ENCODE data around the gene NR1D2.
A peak's percentile ranks its signal among the peaks of the same experiment; 100 is the strongest.

Gene NR1D2

DNA sequence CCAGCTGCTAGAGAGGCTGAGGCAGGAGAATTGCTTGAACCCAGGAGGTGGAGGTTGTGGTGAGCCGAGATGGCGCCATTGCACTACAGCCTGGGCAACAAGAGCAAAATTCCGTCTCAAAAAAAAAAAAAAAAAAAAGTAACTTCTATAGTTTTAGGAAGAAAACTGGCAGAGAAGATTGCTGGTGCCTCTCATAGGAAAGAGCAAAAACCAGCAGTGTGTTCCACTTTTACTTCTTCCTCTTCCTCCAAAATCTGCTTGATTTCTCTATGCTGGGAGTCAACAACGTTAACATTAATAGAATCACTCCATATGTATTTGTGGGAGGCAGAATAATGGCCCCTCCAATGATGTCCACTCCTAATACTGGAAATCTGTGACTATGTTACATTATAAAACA is 12.5 kb upstream of the NR1D2 start:
- no peak for DNase-seq

GRCh38 chr3:23934253-23934652 is 10.8 kb upstream of the NR1D2 start:
- DNase-seq: no peak

GRCh38 chr3:23937296-23937695 is 7.8 kb upstream of the NR1D2 start:
- DNase-seq: no peak

- no peak for DNase-seq
These were observed 6.4 kb upstream of the NR1D2 start for GRCh38 chr3:23938688-23939087.

- DNase-seq: no peak
These were observed 4.3 kb upstream of the NR1D2 start for GRCh38 chr3:23940775-23941174.

DNA sequence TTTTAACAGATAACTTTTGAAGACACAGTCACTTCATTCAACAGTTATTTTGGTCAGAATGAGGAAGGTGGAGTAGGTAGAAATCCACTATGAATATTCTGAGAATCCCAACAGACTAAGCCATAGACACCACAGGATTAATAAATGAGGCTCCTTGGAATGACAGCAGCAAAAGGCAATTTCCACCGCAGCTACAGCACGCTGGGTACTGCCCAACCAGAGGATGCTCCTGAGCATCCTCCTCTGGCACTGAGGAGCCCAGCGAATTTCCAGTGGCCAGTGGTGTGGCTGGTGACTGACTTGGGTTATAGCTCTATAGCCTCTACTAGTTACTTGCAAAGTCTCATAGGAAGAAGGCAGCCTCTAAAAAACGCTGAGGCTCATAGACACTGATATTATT is 3.6 kb upstream of the NR1D2 start:
- DNase-seq: no peak

GRCh38 chr3:23942546-23942945 is 2.5 kb upstream of the NR1D2 start:
- DNase-seq: no peak

DNA sequence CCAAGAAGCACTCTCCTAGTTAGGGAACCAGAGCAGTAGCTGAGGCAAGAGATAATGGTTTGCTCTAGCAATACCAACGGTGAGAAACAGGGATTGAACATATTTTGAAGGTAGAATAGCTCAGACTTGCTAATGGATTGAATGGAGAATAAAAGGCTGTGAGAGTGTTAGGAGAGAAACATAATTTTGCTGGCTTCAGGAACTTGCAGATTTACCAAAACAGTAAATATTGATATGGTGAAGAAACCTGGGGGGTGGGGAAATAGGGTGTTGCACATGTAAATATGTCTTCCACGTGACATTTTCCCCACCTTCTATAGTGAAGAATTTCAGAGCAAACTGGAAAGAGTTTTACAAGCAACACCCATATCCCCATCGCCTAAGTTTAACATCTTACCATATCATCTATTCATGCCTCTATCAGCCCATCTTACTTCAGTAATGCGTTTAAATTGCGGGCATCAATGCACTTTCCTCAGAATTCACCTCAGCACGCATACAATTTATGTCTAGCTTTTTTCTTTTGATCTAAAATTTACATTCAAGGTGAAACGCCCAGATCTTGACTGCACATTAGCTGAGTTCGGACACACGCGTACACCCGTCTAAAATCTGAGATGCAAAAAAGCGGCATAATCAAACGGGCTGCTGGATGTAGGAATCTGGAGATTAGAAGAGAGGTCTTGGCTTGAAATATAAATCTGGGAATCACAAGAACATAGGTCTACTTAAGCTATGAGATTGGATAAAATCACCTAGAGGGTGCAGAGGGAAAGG is 891 bp upstream of the NR1D2 start:
- DNase-seq: no peak

- no peak for DNase-seq
These were observed 502 bp downstream of the NR1D2 start for GRCh38 chr3:23945663-23945912.

GRCh38 chr3:23945913-23946687 is 1.0 kb downstream of the NR1D2 start:
- peak; percentile 87 for DNase-seq

GRCh38 chr3:23948761-23949160 is 3.7 kb downstream of the NR1D2 start:
- DNase-seq: no peak

DNA sequence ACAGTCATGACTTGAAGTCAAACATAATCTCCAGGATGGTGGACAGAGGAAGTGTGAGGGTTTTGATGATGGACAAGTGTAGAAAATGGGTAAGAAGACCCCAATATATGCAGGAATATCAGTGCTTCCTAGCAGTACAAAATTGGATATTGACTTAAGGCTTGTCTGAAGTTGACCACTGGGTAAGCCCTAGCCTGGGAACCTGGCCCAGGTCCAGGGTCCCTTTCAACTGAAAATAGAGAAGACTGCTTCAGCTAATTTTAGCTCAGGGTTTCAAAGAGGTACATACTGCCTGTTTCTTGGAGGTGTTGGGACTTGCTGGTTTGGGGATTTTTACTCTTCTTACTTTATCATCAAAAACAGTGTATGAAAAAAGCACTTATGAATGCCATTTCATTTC is 4.7 kb downstream of the NR1D2 start:
- DNase-seq: no peak

DNA sequence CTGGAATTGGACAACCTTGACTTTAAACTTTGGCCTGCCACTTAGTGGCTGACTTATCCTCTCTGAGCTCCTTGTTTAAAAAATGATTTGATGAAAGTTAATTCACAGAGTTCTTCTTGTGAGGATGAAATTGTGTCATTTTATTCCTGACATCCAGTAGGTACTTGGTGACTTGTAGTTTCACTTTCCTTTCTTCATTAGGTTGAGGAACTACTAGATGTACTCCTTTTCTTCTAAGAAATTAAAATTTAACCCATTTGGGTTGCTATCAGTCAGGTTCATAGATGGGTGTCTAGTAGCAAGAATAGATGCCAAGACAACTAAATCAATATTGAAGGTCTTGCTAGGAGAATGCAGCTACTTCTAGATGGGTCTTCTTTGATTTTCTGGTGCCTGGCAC is 5.2 kb downstream of the NR1D2 start:
- DNase-seq: no peak

DNA sequence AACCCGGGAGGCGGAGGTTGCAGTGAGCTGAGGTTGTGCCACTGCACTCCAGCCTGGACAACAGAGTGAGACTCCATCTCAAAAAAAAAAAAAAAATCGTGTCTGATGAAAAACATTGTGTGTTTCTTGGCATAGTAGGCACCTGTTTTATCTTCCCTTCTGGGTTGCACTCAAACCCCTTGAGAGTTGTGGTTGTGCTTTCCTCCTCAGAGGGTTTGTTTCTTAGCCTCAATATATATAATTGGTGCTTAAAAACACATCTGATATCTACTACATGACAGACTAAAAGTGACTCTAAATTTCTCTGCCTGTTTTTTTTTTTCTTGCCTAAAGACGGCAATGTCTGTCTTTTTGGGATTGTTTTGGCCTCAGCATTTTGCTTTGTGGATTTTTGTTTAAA is 7.6 kb downstream of the NR1D2 start:
- DNase-seq: no peak

GRCh38 chr3:23953523-23953922 is 8.4 kb downstream of the NR1D2 start:
- DNase-seq: no peak

GRCh38 chr3:23954144-23954543 is 9.1 kb downstream of the NR1D2 start:
- no peak for DNase-seq

- DNase-seq: no peak
These were observed 11.6 kb downstream of the NR1D2 start for GRCh38 chr3:23956701-23957100.

- no peak for DNase-seq
These were observed 14.2 kb downstream of the NR1D2 start for GRCh38 chr3:23959135-23959900.

- DNase-seq: peak; percentile 31
These were observed 15.6 kb downstream of the NR1D2 start for GRCh38 chr3:23960649-23961048.

GRCh38 chr3:23961066-23961465 is 16.0 kb downstream of the NR1D2 start:
- DNase-seq: no peak

- no peak for DNase-seq
These were observed 16.8 kb downstream of the NR1D2 start for GRCh38 chr3:23961913-23962312.

DNA sequence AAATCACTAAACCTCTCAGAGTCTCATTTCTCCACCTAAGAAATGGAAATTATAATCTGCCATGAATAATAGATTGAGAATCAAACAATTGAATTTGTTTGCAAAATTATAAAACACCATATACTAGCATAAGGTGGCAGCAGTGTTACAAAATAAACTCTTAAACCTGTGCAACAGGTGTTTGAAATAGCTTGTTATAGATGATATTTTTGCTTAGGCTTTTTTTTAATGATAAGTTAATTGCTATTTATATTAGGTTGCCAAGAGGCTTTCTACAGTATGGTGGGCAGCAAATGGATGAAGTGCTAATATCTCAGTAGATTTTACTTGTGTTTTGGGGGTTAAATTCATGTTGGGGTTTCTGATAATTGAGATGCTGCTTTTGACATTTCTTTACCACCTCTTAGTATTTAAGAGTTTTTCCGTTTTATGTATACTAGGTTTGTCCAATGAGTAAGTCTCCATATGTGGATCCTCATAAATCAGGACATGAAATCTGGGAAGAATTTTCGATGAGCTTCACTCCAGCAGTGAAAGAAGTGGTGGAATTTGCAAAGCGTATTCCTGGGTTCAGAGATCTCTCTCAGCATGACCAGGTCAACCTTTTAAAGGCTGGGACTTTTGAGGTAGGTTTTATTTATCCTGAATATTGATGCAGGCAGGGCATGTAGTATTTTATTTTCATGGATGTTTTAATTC is 19.6 kb downstream of the NR1D2 start:
- no peak for DNase-seq

- no peak for DNase-seq
These were observed 21.2 kb downstream of the NR1D2 start for GRCh38 chr3:23966328-23966727.

All from COR-L47 (cell line).